Thyroid gland (tissue), 4 donors: ENCODE data around the gene ADD1. TPM values are rescaled to one million over a fixed set of nuclear protein-coding genes. Genes with fewer than 3 reads are reported as not detected.
"Not testable (repeated sequence)": the region's sequence is repeated elsewhere in the genome, so short reads cannot be mapped to it uniquely, and the experiment has no call there.

Experiments
- DNase-seq, 2 donors: peaks; one replicate each; pipeline ENCODE4 v3.0.0-alpha.2; 2019
- H3K27ac ChIP-seq, 3 donors: fragments of 200-600 bp; sonication (generic); 1 replicate in 2 of 3; 2 replicates in 1 of 3; pipeline ENCODE4 v1.5.1; 2016 to 2019; ENCODE audit warnings: mild to moderate bottlenecking in 1 of 3, moderate library complexity in 1 of 3
- H3K27me3 ChIP-seq: fragments of 200-600 bp; sonication (generic); one replicate; pipeline ENCODE4 v1.5.1; 2019
- H3K36me3 ChIP-seq, 2 donors: fragments of 200-600 bp; sonication (generic); one replicate each; pipeline ENCODE4 v1.5.1; 2016 to 2019
- H3K4me1 ChIP-seq, 2 donors: fragments of 200-600 bp; sonication (generic); one replicate each; pipeline ENCODE4 v1.5.1; 2017 to 2019
- H3K4me3 ChIP-seq, 3 donors: fragments of 200-600 bp; sonication (generic); replicated peaks in 1 of 3; 1 replicate in 2 of 3; 2 replicates in 1 of 3; pipeline ENCODE4 v1.5.1; 2016; ENCODE audit warnings: mild to moderate bottlenecking in 1 of 3
- H3K9me3 ChIP-seq: fragments of 200-600 bp; sonication (generic); one replicate; pipeline ENCODE4 v1.5.1; 2017
- CTCF ChIP-seq, 6 experiments: fragments of 200-600 bp in 3 of 6; fragments of 450-650 bp in 3 of 6; sonication (generic) in 3 of 6; IDR thresholded peaks; one replicate each; pipeline ENCODE4 v1.5.1; 2016 to 2019; ENCODE audit warnings: antibody characterized with exemption in 6 of 6, mild to moderate bottlenecking in 2 of 6, inconsistent platforms in 1 of 6, moderate library complexity in 1 of 6
- POLR2A ChIP-seq, 2 donors: fragments of 450-650 bp; IDR thresholded peaks; one replicate each; pipeline ENCODE4 v1.6.1; 2017; ENCODE audit warnings: antibody characterized with exemption in 2 of 2, mild to moderate bottlenecking in 2 of 2, moderate library complexity in 1 of 2
- WGBS, 2 donors: methylation state at CpG; one replicate each; pipeline ENCODE4 v1.1.5; 2017; 5-methylcytosine and 5-hydroxymethylcytosine counted together
- intact Hi-C: fragments of 100-400 bp; cut with DNase I; formaldehyde crosslinking; loops from one replicate; pipeline ENCODE4 v1.15.1; 2023
- total RNA-seq, 4 donors: library from RNA; depleted of rRNA; stranded (reverse); fragments of >200 nt; gene quantifications; one replicate each; pipeline ENCODE4 v1.2.3, GENCODE V29; 2016

ADD1 gene
- total RNA-seq, 4 donors from 2014 or later, result 190 to 222 (median 194) TPM

GRCh38 chr4:2942532-2943363, 99.1 kb downstream of the ADD1 start:
- Histone ChIP-seq H3K9me3 (no peaks in the 10 kb centered on the region), H3K27me3 (no peaks in the 10 kb centered on the region), H3K27ac (peak overlapping the region; percentile 30 to 56 (median 49)), H3K36me3 (peaks cover 78 to 80% of the 10 kb centered on the region in 2 donors), H3K4me1 (peaks cover 17 to 20% of the 10 kb centered on the region in 2 donors), H3K4me3 (no peak overlapping the region)
- WGBS, 2 donors, result 77 to 78% methylated on average over 28 to 29 of the region's 31 CpGs
- peak; percentile 67 to 80 for DNase-seq
- TF ChIP-seq POLR2A (IDR thresholded peaks at IDR 0.05) (no peak), CTCF (IDR thresholded peaks at IDR 0.05) (no peak)
- intact Hi-C loops, result no loop called here

GRCh38 chr4:2943364-2944090, 99.9 kb downstream of the ADD1 start:
- TF ChIP-seq CTCF (IDR thresholded peaks at IDR 0.05) (no peak), POLR2A (IDR thresholded peaks at IDR 0.05) (no peak)
- Histone ChIP-seq H3K9me3 (no peaks in the 10 kb centered on the region), H3K27me3 (no peaks in the 10 kb centered on the region), H3K4me1 (peaks cover 17 to 20% of the 10 kb centered on the region in 2 donors), H3K27ac (peak overlapping the region in 1 of 3 donors; percentile 56), H3K36me3 (peaks cover 78 to 84% of the 10 kb centered on the region in 2 donors), H3K4me3 (no peak overlapping the region)
- 94 to 96% methylated on average over 20 of the region's 20 CpGs for WGBS, 2 donors
- intact Hi-C loops, result no loop called here
- no peak for DNase-seq

GRCh38 chr4:2944091-2944482, 100.4 kb downstream of the ADD1 start:
- TF ChIP-seq CTCF (IDR thresholded peaks at IDR 0.05) (no peak), POLR2A (IDR thresholded peaks at IDR 0.05) (no peak)
- Histone ChIP-seq H3K9me3 (no peaks in the 10 kb centered on the region), H3K4me1 (peaks cover 17 to 20% of the 10 kb centered on the region in 2 donors), H3K27ac (no peak overlapping the region), H3K4me3 (no peak overlapping the region), H3K36me3 (peaks cover 79% of the 10 kb centered on the region in 2 donors), H3K27me3 (no peaks in the 10 kb centered on the region)
- intact Hi-C loops, result no loop called here
- DNase-seq, result no peak
- 88 to 91% methylated on average over 11 of the region's 11 CpGs for WGBS, 2 donors

- WGBS, 2 donors, result 92 to 94% methylated on average over 30 of the region's 30 CpGs
- H3K36me3 ChIP-seq, result peaks cover 82 to 86% of the 10 kb centered on the region in 2 donors
- TF ChIP-seq POLR2A (IDR thresholded peaks at IDR 0.05), result no peak
- no peak for TF ChIP-seq CTCF (IDR thresholded peaks at IDR 0.05)
- no peaks in the 10 kb centered on the region for H3K9me3 ChIP-seq
- peaks cover 13 to 15% of the 10 kb centered on the region in 2 donors for H3K4me1 ChIP-seq
- no peak overlapping the region for H3K27ac ChIP-seq
- H3K27me3 ChIP-seq, result no peaks in the 10 kb centered on the region
- DNase-seq, result no peak
- no peak overlapping the region for H3K4me3 ChIP-seq
- intact Hi-C loops, result no loop called here
Measured at GRCh38 chr4:2944586-2945526, 101.2 kb downstream of the ADD1 start.

GRCh38 chr4:2945619-2946604, 102.3 kb downstream of the ADD1 start:
- WGBS, 2 donors, result 89 to 91% methylated on average over 26 to 27 of the region's 30 CpGs
- H3K27me3 ChIP-seq, H3K27ac ChIP-seq, H3K4me3 ChIP-seq, DNase-seq, H3K4me1 ChIP-seq, intact Hi-C loops, H3K9me3 ChIP-seq: not testable (repeated sequence)
- H3K36me3 ChIP-seq, result peaks cover 83 to 92% of the 10 kb centered on the region in 2 donors
